NCI-H1694 (cell line): Measurements from ENCODE around the gene FAM124B.

Experiments used
- DNase-seq: peaks from one replicate; lab custom pipeline; 2025; lab: John Stamatoyannopoulos, UW

The FAM124B gene

DNA sequence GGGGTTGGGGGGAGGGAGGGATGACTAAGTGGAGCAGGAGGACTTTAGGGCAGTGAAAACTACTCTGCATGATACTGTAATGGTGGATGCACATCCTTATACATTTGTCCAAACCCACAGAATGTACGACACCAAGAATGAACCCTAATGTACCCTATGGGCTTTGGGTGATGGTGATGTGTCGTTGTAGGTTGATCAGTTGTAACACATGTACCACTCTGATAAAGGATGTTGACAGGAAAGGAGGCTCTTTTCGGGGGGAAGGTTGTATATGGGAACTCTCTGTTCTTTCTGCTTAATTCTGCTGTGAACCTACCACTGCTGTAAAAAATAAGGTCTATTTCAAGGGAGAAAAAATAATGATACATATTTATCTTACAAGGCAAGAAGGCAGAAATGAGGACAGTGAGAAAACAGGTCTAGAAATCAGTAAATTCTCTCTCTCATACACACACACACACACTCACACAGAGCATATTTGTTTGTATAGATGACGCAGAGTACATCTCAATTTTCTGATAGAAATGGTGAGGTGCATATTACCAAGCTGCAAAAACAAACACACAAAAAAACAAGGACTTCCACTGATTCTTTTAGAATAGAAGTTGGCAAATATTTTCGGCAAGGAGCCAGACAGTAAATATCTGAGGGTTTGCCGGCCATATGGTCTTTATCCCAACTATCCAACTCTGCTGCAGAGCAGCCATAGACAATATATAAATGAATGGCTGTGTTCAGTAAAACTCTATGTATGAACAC is 20.2 kb downstream of the FAM124B start:
- peak; percentile 69 for DNase-seq

DNA sequence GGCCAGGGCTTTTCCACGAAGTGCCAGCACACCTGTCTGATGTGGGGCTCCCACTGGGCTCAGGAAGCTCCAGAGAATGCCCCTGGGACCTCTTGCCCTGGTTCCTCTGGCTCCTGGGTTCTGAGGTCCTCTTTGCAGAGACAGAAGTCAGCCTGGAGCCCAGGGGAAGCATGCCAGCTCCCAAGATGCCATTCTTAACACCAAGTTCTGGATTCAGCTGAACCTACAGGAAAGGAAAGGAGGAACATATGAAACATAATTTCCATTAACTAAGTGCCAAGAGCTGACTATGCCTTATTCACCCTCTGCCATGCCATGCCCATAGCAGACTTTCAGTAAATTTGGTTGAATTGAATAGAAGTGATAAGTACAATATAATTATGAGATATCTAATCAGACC is 21.9 kb downstream of the FAM124B start:
- DNase-seq = no peak

DNA sequence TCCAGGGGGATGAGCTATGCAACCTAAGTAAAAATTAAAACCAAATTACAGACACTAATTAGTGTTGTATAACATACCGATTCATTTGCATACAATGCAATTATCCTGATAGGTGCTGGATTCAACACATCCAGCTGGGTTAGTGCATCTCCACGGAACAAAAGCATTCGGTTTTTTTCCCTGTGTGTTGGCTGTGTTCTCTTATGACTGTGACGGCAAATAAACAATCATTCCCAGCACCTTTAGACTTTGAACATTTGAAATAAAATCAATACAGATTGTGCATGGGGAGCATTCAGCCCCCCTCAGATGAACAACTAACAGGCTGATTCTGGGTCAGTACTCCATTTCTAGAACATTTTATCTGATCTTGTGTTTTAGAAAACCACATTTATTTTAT is 22.7 kb downstream of the FAM124B start:
- no peak for DNase-seq

DNA sequence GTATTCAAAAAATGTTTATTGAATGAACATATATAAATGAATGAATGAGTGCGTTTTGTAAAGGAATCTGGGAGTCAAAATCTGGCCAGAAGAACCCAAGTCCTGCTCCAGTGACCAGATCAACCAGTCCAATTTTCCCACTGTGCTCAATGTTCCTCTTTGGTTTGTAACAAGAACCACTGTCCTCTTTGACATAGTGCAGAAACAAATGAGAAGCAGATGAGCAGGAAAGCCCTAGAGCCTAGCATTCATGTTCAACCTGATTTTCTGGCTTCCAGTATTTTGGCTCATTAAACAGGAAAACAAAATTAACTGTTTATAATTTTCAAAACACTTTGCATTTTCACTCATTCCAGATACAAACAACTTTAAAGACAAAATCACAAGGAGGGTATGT is 23.2 kb downstream of the FAM124B start:
- DNase-seq = no peak

DNA sequence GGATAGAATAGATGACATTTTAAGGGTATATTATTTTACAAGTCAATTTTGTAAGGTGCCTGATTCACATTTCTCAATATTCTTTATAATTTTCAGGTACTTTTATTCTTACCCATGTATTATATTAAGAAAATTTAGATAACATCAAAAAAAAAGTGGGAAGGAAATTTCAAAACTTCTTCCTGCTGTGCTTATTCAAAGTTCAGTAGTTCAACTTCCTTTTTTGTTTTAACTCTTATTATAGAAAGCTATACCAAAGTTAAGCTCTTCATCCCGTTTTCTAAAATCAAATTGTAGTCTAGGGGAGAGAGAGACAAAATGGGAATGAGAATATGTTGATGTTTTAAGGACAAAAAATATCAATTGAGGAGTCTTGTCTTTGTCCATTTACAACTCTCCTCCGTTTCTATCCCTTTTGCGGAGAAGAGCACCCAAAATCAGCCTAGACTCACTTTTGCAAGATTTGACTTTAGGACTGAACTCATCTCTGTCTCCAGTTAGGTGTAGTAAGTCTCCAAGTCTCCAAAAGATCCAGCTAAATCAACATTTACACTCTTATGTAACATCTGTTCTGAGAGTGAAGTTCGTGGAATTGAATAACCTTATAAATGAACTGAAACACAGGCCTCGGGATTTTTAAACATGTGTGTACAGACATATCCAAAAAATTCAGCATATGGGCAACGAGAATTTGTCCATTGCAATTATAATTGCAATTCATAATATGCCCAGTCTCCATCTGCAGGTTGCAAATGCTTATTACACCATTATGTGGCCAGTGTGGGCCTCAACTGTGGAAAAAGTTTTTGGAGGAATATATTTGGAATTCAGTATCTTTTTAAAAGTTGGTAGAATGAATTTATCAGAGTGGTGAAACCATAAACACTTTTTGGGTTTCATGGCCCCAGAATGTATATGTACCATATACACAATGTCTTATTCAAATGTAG is 23.9 kb downstream of the FAM124B start:
- DNase-seq = no peak

DNA sequence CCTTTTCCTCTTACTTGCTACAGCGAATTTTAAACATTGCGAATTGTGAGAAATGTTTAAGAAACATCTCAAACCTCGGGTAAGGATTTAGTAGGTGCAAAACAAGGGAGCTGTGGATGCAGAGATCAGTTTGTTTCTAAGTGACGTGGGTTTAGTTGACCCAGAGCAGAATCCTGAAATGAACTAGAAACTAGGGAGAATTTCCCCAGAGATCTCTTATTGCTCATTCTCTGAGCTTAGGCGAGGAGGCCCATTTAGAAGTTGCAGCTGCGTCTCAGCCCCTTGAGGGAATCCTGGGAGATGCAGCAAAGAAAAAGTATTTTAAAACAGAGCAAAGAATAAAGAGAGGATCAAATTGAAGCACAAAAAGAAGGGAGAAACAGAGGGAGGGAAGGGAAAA is 29.3 kb downstream of the FAM124B start:
- no peak for DNase-seq

DNA sequence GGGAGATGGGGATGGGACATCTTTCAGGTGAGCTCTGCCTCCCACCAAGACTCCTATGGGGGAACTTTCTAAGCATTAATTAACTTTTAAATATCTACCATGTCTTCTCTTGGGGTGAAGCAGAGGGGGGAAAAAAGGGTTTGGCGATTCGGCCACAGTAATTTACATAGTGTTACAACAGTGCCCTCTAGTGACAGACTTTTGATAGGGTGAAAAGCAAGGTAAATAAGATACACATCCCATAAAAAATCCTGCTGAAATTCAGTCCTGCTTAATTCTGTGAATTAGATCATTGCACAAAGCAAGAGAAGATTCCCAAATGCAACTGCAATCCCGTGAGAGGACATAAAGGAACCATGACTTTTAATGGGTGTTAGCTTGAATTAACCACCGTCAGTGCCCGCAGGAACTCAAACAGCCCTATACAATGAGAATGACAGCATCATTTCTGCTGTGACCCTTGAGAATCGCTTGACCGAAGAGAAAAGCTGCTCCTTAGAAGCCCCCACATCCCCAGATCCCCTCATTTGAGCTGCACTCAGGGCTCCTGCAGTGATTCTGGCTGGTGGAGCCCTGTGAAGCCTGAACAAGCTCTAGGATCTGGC is 32.8 kb downstream of the FAM124B start:
- peak; percentile 31 for DNase-seq

DNA sequence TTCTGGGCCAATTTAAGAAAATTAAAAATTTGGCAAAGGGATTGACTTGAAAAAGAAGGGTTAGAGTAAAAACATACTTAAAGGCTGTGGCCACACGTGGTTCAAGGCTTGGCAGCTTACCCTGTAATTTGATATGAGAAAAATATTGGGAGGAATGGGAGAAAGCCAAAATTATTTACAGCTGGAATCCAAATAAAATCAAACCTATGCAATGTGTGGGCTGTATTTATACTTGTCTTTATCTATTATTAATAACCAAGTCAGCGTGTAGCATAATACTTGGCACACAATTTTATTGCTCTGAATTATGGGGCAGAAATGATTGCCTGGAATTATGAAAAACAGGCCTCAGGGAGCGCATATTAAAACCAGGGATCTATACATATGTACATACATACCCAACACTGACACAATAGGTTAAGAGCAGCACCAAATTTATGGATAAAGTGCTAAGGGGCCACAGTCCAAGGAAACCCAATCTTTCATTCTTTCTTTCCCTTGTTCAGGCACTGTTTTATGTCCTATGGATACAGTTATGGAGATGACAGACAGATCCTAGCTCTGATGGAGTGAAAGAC is 35.6 kb downstream of the FAM124B start:
- peak; percentile 36 for DNase-seq

DNA sequence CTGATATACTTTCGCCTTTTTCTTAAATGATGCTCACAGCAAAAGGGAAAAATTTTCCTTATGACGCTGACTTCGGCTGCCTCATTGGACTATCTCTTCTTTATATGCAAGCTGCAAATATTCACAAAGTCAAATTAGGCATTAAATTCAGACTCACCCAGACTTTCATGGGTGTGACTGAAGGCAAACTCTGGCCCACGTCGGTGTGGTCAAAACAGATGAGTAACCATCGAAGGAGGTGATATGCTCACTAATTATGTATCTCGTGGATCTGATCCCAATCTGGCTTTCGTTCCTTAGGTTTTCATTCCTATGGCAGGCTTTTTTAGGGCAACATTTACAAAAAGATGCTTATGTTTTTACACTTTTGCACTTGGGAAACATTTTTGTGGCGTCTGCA is 36.6 kb downstream of the FAM124B start:
- DNase-seq = no peak

DNA sequence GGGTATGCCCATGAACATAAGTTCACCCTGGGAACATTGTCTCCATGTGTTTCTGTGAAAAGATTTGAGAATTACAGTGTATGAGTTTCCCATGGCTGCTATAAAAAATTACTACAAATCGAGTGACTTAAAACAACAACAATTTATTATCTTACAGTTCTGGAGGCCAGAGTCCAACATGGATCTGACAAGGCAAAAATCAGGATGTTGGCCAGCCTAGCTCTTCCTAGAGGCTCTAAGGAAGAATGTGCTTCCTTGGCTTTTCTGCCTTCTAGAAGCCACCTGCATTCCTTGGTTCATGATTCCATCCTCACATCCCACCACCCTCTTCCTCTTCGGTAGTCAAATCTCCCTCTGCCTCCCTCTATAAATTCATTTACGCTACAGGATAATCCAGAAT is 38.6 kb downstream of the FAM124B start:
- DNase-seq = no peak

DNA sequence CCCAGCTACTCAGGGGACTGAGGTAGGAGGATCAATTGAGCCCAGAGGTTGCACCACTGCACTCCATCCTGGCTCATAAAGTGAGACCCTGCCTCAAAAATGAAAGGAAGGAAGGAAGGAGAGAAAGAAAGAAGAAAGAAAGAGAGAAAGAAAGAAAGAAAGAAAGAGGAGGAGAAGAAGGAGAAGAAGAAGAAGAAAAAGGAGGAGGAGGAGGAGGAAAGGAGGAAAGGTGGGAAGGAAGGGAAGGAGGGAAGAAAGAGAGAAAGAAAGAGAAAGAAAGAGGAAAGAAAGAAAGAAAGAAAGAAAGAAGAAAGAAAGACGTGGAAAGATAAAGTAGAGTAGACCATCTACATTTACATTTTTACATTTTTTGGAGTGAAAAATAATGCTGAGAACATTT is 39.8 kb downstream of the FAM124B start:
- no peak for DNase-seq

DNA sequence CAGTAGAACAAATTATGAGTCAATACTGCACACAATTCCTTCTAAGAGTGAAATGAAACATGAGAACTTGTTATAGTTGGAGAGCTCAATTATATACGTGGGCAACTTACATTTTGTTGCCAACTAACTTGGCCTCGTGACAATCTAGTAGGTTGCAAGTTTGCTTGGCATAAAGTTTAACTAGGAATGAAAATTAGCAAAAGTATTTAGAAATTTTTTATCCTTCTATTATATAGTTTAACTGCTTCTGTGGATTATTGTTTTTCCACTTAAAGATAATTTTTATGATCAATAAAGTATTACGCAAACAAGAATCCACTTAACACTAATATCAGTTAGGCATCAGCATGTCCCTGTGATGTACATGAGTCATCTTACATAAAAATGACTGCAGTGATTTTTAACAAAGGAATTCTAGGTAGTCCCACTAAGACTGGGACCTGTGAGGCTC is 41.1 kb downstream of the FAM124B start:
- DNase-seq = no peak

DNA sequence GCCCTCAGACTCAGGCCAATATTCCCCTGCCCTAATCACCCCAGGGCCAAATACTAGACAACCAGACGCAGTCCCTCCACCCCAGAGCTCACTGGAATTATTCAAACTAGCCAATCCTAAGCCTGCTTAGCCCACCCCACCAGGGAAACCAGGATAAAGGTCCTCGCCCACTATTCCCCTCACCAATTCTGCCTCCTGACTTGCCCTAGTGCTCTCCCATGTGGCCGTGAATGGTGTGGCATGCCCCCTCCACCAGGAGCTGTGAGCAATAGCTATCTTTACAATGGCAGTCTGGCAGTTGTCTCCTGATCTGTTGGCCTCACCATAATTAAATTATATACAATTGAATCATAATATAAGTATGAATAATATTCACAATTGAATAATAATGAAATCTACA is 42.3 kb downstream of the FAM124B start:
- no peak for DNase-seq

DNA sequence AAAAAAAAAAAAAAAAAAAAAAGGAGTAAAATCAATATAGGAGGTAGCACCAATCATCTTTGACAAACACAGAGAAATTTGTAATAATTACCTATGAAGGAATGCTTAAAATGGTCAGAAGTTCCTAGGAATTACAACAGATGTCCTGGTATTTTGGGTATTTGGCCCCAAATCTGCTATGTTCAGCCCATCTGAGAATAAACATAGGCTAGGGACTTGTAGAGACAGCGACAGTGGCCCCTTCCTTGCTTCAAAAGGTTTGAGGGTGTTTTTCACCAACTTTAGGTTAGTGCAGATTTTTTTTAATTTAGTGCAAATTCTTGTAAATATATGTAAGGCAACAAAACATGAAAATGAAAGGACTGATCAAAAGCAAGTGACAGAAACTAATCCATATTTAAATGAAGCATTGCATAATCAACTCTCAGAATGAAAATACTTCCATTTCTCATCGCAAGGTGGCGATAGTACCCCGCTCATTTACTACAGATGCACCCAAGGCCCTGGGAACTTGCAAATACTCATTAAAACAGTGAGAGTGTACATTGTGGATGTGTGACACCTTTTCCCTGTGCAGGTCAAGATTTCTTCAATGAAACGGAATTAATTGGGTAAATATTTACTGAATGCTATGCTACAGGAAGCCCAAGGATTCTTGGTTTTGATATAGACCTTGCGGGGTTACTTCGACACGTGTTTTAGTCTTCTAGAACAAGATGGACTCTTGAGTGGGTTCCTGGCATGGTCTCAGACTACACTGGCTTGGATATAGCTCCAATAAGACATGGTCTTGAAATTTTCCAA is 44.6 kb downstream of the FAM124B start:
- DNase-seq = peak; percentile 58

DNA sequence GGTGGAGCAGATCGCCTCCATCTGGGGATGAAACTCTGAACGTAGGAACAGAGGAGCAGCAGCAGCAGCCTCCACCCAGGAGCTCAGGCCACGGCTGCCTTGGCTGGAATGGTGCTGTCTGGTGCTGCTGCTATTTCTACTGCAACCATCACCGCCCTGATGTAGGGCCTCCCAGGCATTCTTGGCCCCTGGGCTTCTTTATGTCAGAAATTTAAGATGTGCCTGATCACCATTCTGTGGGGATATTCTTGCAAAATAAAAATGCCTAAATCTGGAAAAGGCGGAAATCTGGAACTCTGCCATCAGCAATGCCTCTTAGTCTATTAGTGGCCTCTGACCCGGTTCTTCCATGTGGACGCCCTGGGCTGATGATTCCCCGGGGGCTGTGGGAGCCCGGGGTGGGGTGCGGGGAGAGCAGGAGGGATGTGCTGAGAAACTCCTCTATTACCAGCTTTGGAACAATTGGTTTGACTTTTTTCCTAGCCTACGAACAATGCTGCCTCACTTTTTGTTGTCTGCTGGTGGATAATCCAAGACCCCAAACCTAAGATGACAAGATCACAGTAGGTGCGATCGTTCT is 47.2 kb downstream of the FAM124B start:
- no peak for DNase-seq

DNA sequence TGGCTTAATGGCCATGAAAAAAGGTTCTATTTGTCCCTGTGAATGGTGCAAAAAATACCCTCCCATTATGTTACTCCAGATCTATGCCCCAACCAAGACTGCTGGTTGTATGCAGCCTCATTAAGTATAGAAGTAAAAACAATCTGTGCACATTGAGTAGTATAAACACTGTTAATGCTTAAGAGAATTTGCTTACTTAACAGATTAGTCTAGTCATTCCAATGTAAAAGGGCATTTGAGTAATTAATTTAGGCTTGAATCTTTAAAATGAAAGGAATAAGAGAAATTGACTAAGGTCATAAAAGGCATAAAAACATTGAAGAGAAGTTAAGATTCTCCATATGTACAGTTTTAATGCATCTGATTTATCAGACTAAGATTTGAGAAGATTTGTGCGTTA is 51.2 kb downstream of the FAM124B start:
- no peak for DNase-seq

DNA sequence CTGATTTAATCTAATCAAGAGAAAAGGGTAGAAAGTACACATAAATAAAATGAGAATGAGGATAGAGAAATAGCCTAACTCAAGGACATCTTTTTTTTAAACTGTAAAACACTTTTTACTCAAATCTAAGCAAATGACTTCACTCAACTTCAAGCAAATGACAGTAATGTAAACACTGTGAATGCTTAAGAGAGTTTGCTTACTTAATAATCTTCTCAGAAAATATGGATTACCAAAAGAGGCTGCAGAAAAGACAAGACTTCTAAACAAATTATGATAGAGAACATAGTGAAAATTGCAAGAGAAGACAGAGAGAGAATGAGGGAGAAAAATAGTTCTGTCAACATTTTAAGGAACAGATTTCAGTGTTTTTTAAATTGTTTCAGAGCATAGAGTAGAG is 52.5 kb downstream of the FAM124B start:
- no peak for DNase-seq

DNA sequence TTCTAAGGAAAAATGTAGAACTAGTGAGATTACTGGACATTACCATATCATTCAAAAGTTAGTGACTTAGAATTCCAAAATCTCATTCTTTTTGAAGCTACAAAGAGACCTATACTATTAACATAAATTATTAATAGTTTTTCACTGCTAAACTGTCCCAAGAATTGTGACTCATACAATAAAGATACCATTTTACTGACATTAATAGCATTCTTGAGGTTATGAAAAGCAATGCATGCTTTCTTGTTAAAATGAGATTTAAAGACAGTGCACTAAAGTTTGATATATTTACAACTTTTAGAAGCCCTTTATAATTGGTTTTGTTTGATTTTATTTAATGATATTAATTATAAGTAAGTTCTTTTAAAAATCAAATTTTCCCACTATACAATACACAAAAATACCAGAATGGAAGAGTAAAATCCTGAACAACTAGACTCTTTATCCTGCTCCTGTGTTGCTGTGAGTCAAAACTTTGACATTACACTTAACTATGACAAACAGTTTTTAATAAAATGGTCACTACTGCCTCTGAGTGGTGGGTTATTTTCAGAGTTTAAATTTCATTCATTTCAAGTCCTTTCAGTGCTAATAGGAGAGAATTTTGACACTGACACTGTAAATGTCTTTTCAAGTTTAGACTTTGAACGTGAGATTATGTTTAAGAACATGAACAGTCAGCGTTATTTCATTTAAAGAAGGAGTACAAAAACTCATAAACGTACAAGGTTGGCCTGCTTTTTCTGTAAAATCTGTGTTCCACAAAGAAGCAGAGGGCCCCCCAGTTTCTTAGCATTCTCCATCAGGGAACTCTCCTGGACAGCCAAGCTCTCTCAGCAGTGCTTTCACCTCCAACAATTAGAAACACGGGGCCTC is 54.5 kb downstream of the FAM124B start:
- DNase-seq = no peak

DNA sequence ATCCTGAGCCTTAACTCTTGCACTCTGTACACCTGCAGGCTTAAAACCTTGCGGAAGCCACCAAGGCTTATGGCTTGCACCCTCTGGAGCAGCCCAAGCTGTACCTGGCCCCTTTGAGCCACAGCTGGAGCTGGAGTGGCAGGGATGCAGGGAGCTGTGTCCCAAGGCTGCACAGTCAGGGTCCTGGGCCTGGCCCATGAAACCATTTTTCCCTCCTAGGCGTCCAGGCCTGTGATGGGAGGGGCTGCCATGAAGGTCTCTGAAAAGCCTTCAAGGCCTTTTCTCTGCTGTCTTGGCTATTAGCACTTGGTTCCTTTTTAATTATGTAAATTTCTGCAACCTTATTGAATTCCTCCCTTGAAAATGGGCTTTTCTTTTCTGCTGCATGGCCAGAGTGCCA is 56.4 kb downstream of the FAM124B start:
- DNase-seq = no peak

DNA sequence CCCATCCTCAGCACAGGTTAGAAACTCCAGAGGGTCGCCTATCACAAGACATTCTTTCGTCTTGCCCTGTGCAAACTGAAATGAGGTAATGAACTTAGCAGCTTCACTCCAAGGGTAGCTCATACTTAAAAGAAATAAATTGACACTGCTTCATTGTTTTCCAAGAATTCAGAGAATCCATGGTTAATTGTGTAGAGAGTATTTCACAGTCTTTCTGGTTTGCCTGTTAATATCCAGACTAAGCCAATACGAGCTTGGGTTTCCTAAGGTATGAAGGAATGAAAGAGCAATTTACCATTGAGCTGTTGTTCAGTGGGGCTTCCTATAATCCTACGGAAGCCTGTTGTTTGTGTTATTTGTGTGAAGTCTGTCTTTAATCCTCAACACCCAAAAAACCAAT is 58.7 kb downstream of the FAM124B start:
- DNase-seq = no peak
